HG02571 (cell line): ENCODE measurements around the gene GLIPR2.
"Not testable (repeated sequence)": the region's sequence is repeated elsewhere in the genome, so short reads cannot be mapped to it uniquely, and the experiment has no call there.

ENCODE experiments used
- ATAC-seq: cut with Tn5 transposase; IDR thresholded peaks from one replicate; pipeline ENCODE4 v1.9.1; 2021; ENCODE audit warnings: mild to moderate bottlenecking, moderate library complexity; ENCODE audit not compliant: unreplicated experiment

GLIPR2 gene, protein sequence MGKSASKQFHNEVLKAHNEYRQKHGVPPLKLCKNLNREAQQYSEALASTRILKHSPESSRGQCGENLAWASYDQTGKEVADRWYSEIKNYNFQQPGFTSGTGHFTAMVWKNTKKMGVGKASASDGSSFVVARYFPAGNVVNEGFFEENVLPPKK

DNA sequence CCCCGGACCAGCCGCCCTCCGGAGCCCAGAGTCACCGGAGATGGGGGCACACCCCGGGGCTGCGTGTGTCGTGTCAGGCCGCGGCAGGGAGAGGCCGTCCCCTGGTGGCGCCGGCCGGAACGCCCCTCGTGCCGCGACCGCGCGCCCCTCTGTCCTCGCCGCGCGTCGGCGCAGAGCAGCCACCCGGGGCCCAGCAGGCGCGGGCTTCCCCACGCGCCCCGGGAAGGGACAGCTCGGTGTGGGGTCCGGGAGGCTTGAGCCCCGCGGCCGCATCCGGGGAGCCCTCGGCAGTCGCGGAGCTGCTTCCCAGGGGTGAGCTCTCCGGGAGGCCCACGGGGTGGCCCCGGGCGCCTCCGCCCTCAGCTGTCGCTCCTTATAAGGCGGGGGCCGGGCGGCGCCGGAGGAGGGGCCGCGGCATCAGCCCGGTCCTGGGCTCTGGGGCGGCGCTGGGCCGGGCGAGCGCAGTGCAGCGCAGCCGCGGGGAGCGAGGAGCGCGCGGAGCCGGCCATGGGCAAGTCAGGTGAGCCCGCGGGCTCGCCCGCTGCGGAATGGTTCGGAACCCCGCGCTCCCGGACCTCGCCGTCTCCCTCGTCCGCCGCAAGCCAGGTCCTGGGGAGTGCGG is at the start of gene GLIPR2:
GLIPR2 (plus strand) TSS at position 462 of the 622 bp plus-strand sequence; CDS start at position 508, 46 bp downstream.
- ATAC-seq = peak; percentile 94

DNA sequence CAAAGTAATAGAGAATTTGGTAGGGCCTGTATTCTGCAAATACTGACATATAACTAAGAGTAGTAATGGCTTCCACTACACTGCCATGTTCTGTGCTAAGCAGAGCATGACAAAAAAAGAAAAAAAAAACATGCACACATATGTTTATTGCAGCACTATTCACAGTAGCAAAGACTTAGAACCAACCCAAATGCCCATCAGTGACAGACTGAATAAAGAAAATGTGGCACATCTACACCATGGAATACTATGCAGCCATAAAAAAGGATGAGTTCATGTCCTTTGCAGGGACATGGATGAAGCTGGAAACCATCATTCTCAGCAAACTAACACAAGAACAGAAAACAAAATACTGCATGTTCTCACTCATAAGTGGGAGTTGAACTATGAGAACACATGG is 49.5 kb upstream of the GLIPR2 start:
- ATAC-seq = not testable (repeated sequence)

DNA sequence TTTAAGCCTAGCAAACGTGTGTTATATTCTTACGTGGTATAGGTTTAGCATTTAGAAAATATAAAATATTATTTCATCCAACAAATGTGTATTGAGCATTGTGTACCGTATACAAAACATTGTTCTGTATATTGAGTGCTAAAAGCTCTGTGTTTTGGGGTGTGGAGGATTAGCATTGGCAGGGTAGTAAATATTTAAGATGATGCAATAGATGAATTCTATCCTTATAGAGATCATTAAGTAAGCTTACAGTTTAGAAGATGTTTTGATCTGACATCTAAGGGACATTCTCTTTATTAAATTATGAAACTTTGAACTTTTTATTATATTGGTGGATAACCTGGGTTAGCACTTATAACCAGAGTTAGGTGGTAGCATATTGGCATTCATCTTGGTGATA is 48.5 kb upstream of the GLIPR2 start:
- ATAC-seq = no peak

DNA sequence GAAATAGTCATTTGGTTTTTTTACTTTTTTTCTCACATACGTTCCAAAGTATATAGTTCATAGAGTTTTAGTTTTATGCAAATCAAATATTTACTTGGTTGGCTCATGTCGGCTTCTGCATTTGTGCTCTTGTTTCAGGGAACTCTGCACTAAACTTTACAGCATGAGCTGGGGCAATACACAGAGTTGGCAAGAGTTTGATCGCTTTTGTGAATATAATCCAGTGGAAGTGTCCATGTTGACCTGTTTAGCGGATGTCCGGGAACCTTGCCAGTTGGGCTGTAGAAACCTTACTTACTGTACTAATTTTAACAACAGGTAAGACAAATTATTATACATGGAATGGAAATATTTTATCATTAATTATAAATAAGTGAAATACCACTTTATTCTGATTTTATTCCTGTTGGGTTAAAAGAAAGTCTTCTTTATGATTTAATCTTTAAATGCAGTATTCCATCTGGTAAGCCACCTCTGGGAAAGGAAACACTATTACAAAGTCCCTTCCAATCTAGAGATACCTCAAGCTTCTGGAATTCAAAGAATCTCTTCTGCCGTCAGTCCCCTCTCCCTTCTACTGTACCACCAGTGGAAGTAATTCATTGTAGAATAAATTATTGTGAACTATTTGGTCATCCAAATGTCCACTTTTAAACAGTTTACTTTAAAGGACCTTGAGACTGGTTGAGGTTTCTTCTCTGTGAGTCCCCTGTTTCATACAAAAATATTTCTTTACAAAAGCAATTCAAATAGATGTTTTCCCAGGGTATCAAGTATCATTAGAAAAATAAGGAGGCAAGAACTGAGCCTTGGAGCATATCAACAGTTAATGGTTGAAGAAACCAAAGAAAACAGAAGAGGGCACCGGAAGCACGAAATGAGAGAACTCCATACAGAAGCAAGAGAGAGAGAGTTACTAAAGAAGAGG is 45.2 kb upstream of the GLIPR2 start:
- no peak for ATAC-seq

DNA sequence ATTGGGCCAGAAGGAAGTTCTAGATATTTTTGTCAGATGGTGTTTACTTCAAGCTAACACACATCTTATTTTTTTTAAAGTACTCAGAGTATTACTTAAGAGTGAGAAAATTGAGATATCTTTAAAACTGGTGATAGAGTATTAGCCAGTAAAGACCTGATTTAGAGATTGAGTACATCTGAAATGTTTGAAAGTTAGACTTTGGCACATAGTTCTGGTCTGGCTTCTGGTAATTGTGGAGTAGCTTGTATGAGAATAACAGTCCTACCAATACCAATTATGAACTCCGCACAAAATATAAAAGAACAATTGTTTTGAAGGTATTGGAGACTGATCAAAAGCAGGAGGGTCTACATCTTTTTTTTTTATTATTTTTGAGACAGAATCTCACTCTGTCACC is 44.5 kb upstream of the GLIPR2 start:
- ATAC-seq = no peak

DNA sequence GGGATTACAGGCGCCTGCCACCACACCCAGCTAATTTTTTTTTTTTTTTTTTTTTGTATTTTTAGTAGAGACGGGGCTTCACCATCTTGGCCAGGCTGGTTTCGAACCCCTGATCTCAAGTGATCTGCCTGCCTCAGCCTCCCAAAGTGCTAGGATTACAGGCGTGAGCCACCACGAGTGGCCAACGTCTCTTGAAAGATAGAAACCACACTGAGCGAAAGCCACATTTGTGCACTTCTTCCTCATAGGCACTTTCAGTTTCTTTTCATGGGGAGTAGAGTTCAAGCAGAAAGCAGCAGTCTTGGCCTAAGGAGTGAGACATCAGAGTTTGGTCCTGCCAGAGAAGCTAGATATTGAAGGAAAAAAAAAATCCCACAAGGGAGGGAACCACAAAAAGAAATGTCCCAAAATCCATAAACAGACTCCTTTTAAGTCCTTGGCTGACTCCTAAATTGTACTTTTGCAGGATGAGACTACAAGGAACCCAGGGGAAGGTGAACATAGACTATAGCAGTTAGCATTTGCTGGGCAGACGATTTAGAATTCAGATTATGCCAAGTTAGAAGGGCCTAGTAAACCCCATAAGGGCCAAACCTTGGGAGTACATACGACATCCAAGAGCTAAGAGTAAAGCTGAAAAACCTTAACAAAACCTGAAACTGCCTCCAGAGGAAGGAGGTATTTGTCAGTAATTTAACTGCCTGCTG is 43.9 kb upstream of the GLIPR2 start:
- peak; percentile 76 for ATAC-seq

DNA sequence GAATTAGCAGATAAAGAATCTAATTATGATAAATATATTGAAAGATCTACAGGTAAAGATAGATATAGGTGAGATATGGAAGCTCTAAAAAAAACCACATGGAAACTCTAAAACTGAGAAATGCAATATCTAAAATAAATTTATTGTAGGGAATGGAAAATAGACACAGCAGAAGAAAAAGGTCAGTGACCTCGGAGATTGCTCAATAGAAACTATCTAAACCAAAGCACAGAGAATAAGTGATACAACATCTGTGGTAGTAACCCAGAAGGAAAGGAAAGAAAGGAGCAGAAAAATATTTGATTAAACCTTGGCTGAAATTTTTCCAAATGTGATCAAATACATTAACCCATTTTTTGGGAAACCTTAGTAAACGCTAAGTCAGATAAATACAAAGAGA is 43.1 kb upstream of the GLIPR2 start:
- ATAC-seq = no peak

DNA sequence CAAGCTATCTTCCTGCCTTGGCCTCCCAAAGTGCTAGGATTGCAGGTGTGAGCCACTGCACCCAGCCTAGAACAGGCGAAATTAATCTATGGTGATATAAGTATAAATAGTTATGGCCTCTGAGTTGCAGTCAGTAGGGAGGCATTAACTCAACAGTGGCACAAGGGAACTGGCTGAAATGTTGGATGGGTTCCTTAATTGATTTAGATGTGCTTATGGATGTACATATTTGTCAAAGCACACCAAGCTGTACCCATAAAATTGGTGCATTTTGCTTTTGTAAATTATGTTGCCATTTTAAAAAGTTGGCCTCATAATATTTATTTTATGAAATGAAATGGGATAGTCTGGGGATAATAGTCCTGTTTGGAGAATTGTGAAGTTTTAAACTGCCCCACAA is 36.8 kb upstream of the GLIPR2 start:
- ATAC-seq = no peak

DNA sequence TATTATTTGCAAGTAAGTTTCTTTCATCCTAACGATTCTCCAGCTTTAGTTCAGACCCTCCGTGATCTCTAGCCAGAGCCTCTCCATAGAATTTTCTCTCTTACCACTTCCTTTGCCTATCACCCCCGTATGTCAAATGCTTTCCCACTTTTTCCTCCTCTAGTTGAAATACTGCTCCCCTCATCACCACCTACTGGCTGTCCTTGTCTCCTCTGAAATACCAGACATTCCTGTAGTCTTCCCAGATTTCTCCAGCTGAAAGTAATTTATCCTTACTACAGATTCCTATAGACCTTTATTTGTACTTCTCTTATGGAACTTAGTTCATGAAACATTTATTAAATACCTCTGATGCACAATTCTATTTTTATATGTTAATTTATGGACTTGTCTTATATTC is 36.0 kb upstream of the GLIPR2 start:
- no peak for ATAC-seq

DNA sequence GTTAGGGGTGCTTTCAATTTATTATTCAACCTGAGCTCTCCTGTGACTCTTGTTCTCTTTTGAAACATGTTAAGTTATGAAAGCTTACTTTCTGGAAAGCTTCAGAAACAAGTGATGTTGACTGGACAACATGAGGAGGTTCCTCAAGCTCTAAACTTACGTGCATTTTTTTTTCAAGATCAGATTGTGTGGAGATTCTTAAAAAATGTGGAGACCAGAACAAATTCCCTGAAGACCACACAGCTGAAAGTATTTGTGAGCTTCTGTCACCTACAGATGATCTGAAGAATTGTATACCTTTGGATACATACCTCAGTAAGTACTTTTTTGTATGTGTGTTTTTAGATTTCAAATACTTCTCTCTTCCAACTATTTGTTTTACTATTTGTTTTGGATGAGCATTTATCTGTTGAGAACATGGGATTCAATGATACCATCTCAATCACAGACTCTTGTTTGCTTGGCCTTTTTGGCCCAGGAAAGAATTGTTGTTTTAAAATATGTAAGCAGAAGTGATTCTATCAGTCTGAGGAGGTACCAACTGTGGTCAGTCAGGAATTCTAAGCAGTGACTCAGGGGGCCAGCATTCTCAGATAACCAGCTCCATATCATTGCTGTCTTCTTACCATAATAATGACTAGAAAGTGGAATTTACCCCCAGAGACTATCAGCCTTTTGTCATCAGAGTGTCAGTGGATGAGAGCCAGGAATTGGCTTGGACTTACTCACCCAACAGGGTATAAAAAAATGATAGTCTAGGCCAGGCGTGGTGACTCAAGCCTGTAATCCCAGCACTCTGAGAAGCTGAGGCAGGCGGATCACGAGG is 34.4 kb upstream of the GLIPR2 start:
- ATAC-seq = no peak

DNA sequence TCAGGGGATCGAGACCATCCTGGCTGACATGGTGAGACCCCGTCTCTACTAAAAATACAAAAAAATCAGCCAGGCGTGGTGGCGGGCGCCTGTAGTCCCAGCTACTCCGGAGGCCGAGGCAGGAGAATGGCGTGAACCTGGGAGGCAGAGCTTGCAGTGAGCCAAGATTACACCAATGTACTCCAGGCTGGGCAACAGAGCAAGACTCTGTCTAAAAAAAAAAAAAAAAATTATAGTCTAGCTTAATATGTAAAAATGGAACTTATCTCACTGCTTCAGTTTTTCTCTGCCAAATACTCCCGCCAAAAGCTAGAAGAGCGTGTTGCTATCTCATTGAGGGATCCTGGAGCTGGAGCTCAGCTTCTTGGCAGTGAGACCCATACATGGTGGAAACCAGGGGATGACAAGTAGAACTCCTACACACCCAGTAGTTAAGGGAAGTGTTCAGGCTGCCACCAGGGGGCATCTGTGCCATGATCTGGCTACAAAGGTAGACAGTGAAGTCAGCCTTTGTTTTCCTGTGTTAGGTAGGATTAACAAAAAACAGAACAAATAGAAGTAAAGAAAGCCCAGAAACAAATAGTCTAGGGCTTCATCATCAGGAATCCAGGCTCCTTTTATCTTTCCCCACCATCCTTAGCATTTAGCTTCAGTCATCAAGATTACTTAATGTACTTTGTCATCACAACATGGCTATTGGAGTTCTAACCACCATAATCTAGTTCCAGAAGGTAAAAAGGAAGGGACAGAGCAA is 33.6 kb upstream of the GLIPR2 start:
- peak; percentile 58 for ATAC-seq

DNA sequence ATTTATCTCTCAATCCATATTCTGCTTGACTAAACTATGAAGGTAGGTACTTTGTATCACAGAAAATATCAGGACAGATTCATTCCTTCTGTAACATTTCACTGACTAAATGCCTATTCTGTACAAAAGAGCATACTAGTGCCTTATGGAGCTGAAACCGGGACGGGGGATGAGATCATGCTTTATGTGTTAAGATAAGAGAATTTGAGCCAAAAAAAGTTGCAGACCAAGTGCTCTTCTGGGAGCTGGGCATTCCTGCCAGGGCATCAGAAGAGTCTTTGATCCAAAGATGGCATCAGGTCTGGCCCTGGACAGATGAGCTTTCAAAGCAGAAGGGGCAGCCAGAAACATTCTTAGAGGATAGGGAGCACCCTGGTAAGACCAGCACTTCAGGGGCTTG is 27.5 kb upstream of the GLIPR2 start:
- no peak for ATAC-seq

DNA sequence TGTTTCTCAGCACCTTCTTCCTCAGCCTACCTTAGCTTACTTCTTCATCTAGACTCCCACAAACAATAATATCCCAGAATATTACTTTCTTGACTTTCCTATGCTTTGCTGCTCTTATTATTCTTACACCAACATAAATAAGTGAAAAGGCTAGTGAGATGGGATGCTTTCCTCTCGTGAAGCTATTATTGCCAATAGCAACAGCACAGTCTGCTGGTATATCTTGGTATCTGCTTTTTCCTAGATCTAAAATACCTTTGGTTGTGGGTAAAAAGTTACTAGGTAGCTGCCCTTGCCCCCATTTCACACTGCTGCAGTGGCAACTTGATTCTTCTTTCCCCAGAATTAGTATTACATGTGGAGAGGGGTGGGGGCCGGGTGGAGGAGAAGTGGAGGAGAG is 26.1 kb upstream of the GLIPR2 start:
- ATAC-seq = no peak

DNA sequence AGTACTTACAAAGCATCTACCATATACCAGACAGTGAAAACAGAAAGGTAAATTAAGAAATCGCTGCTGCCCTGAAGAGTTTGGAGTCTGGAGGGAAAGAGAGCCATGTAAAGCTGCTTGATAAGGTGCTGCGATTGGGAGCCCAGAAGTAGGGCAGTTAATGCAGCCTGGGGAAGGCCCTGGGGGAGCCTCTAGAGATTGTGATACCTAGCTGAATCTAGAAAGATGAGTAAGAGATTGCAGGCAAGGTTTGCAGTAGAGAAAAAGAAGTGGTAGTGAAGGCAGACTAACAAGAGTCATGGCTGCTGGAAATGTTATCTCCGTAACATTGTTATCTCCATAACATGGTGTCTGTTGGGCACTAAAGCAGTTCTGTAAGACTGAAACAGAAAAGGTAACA is 24.0 kb upstream of the GLIPR2 start:
- no peak for ATAC-seq

DNA sequence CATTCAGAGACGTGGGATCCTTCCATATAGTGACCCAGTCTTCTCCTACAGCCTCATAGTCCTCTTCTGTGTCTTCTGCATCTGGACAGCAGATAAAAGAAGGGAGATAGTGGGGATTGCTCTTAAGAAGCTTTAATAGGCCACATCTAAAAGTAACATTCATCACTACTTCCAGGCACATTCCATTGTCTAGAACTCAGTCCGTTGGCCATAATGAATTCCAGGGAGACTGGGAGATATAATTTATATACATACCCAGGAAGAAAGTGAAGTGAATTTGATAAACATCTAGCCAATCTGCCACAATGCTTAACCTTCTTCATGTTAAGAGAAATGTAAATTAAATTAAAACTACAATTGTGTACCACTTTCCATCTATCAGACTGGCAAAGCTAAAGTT is 22.5 kb upstream of the GLIPR2 start:
- ATAC-seq = no peak

DNA sequence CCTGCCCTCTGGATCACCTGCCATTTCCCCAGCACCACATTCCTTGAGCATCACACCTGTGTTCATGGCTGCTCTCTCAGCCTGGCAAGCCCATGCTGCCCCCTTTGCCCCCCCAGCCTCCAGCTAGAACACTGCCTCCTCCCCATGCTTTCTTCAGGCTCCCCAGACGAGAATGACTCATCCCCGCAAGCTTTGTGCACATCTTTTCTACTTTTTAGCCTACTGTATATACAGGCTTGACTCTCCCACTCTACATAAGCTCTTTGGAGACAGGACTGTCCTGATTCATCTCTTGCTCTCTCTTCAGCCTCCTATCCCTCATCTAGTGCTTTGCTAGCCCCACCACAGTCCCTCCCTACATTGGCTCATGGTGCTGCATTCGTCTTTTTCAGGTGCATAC is 19.9 kb upstream of the GLIPR2 start:
- ATAC-seq = no peak

DNA sequence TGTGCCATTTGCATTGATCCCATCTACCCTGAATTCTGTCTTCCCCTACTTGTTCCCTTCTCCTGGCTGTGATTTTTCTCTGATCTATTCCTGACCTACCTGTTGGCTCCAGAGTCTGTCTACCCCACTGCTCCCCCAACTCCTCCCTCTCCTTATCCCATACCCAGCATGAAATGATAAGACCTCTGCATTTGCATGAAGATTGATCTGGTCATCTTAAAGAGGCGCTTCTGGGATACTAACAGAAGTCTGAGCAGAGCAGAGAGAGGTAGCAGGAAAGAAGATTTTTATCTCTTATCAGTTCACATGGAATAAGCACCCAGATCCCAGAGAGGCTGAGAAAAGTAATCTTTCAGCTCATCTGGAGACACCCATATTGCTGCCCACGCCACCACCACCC is 18.3 kb upstream of the GLIPR2 start:
- no peak for ATAC-seq

DNA sequence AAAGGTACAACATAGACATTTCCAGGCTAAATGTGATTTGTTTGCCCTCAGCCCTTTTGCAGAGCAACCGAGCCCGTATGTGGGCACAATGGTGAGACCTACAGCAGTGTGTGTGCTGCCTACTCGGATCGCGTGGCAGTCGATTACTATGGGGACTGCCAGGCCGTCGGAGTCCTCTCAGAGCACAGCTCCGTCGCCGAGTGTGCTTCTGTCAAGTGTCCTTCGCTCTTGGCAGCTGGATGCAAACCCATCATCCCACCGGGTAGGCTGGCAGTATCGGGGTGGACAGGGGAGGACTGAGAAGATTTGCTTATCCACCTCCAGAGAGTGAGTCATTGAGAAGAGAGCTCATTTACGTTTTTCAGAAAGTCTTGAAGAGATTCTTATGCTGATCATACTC is 17.8 kb upstream of the GLIPR2 start:
- ATAC-seq = no peak

DNA sequence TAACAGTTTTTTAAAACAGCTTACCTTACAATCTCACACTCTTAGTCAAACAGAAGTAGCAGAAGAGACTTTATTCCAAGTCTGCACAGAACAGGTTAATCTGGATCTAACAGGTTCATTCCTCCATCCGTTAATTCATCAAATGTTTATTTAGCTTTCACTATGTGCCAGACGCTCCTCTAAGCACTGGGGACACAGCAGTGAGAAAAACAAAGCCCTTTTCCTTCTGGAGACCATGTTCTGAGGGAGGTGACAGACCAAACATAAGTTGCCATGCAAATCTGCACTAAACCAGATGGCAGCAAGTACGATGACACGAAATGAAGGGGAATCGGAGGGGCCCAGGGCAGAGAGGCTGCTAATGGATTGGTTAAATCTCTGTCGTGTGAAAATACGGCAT is 17.1 kb upstream of the GLIPR2 start:
- no peak for ATAC-seq

DNA sequence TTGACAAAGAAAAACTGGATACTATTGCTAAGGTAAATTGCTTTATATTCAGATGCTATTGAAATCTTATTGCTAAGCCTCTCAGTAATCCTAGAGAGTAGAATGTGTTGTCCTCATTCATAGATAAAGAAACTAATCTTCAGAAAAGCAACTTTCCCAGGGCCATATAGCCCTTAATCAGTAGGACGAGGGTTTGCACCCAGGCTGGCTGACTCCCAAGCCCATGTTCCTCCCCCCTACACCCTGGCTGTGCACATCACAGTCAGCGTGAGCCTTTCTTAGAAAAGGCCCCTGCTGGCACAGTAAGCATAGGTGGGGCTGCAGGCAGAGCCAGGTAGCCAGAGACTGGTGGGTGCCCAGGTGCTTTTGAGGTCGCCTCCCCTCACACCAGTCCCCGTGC is 15.8 kb upstream of the GLIPR2 start:
- ATAC-seq = no peak
